ENCODE results near the gene CTSL.

The CTSL gene

GRCh38 chr9:87734106-87734505 is 8.2 kb downstream of the CTSL start:
- Histone ChIP-seq H3K9ac (ENCODE audit: low read length) (no peak overlapping the region), H3F3A (ENCODE audit: insufficient read depth) (no peaks in the 10 kb centered on the region), H3K4me3 (ENCODE audit: insufficient read depth, low read length, poor library complexity, severe bottlenecking) (no peak overlapping the region), H3K27ac (ENCODE audit: low read depth, low read length) (no peak overlapping the region), H3K4me2 (ENCODE audit: low read depth, low read length, poor library complexity, severe bottlenecking) (no peak overlapping the region), H2AFZ (ENCODE audit: low read depth, low read length, severe bottlenecking) (no peak overlapping the region), H3K9me2 (replicated peaks; ENCODE audit: insufficient read depth, low read length) (no peaks in the 10 kb centered on the region), H3K9me3 (ENCODE audit: insufficient read depth, low read length) (no peaks in the 10 kb centered on the region), H3K36me3 (ENCODE audit: low read length) (no peaks in the 10 kb centered on the region), H3K79me2 (ENCODE audit: insufficient read depth, low read length) (no peaks in the 10 kb centered on the region), H3K27me3 (ENCODE audit: low read length) (no peaks in the 10 kb centered on the region), H4K20me1 (ENCODE audit: low read depth, low read length) (no peaks in the 10 kb centered on the region)
- TF ChIP-seq CTCF (IDR thresholded peaks at IDR 0.05; ENCODE audit: insufficient read depth, low read length, poor library complexity, severe bottlenecking) (no peak), EZH2phosphoT487 (conservative IDR thresholded peaks at IDR 0.05; ENCODE audit: low read length) (no peak)

- H3K79me2 ChIP-seq (ENCODE audit: insufficient read depth, low read length), result no peaks in the 10 kb centered on the region
- no peak overlapping the region for H3K4me2 ChIP-seq (ENCODE audit: low read depth, low read length, poor library complexity, severe bottlenecking)
- no peaks in the 10 kb centered on the region for H3K9me3 ChIP-seq (ENCODE audit: insufficient read depth, low read length)
- no peaks in the 10 kb centered on the region for H4K20me1 ChIP-seq (ENCODE audit: low read depth, low read length)
- no peaks in the 10 kb centered on the region for H3F3A ChIP-seq (ENCODE audit: insufficient read depth)
- no peaks in the 10 kb centered on the region for H3K9me2 ChIP-seq (replicated peaks; ENCODE audit: insufficient read depth, low read length)
- H3K27ac ChIP-seq (ENCODE audit: low read depth, low read length), result no peak overlapping the region
- H3K36me3 ChIP-seq (ENCODE audit: low read length), result no peaks in the 10 kb centered on the region
- no peaks in the 10 kb centered on the region for H3K27me3 ChIP-seq (ENCODE audit: low read length)
- no peak overlapping the region for H3K9ac ChIP-seq (ENCODE audit: low read length)
- H2AFZ ChIP-seq (ENCODE audit: low read depth, low read length, severe bottlenecking), result no peak overlapping the region
- no peak overlapping the region for H3K4me3 ChIP-seq (ENCODE audit: insufficient read depth, low read length, poor library complexity, severe bottlenecking)
- TF ChIP-seq CTCF (IDR thresholded peaks at IDR 0.05; ENCODE audit: insufficient read depth, low read length, poor library complexity, severe bottlenecking) (no peak), EZH2phosphoT487 (conservative IDR thresholded peaks at IDR 0.05; ENCODE audit: low read length) (no peak)
These were observed 13.6 kb downstream of the CTSL start for GRCh38 chr9:87739546-87739945.

- no peaks in the 10 kb centered on the region for H3K9me3 ChIP-seq (ENCODE audit: insufficient read depth, low read length)
- H3K79me2 ChIP-seq (ENCODE audit: insufficient read depth, low read length), result no peaks in the 10 kb centered on the region
- H3K9ac ChIP-seq (ENCODE audit: low read length), result no peak overlapping the region
- H3K4me2 ChIP-seq (ENCODE audit: low read depth, low read length, poor library complexity, severe bottlenecking), result no peak overlapping the region
- H3K4me3 ChIP-seq (ENCODE audit: insufficient read depth, low read length, poor library complexity, severe bottlenecking), result no peak overlapping the region
- H2AFZ ChIP-seq (ENCODE audit: low read depth, low read length, severe bottlenecking), result no peak overlapping the region
- no peaks in the 10 kb centered on the region for H3F3A ChIP-seq (ENCODE audit: insufficient read depth)
- H3K27me3 ChIP-seq (ENCODE audit: low read length), result no peaks in the 10 kb centered on the region
- no peaks in the 10 kb centered on the region for H3K9me2 ChIP-seq (replicated peaks; ENCODE audit: insufficient read depth, low read length)
- no peak for TF ChIP-seq EZH2phosphoT487 (conservative IDR thresholded peaks at IDR 0.05; ENCODE audit: low read length)
- no peak for TF ChIP-seq CTCF (IDR thresholded peaks at IDR 0.05; ENCODE audit: insufficient read depth, low read length, poor library complexity, severe bottlenecking)
- no peak overlapping the region for H3K27ac ChIP-seq (ENCODE audit: low read depth, low read length)
- no peaks in the 10 kb centered on the region for H4K20me1 ChIP-seq (ENCODE audit: low read depth, low read length)
- no peaks in the 10 kb centered on the region for H3K36me3 ChIP-seq (ENCODE audit: low read length)
These were observed 14.3 kb downstream of the CTSL start for GRCh38 chr9:87740209-87740608.
